SHP77 treated with DMSO at 0.1 percent for 48 hours (cell line): ENCODE measurements around the gene IFNL1.
"Not testable (repeated sequence)": the region's sequence is repeated elsewhere in the genome, so short reads cannot be mapped to it uniquely, and the experiment has no call there.

Source experiments
- DNase-seq: peaks from one replicate; lab custom pipeline; 2025; lab: John Stamatoyannopoulos, UW

IFNL1 gene

GRCh38 chr19:39332738-39333137 lies 36.5 kb downstream of the IFNL1 start:
- not testable (repeated sequence) for DNase-seq

- no peak for DNase-seq
Measured at GRCh38 chr19:39333507-39333906, 37.3 kb downstream of the IFNL1 start.

GRCh38 chr19:39334444-39334976 lies 38.3 kb downstream of the IFNL1 start:
- DNase-seq = no peak

- no peak for DNase-seq
Measured at GRCh38 chr19:39335168-39335548, 39.0 kb downstream of the IFNL1 start.

GRCh38 chr19:39336483-39336882 lies 40.3 kb downstream of the IFNL1 start:
- DNase-seq = no peak

GRCh38 chr19:39339674-39340073 lies 43.5 kb downstream of the IFNL1 start:
- no peak for DNase-seq

GRCh38 chr19:39340156-39340555 lies 43.9 kb downstream of the IFNL1 start:
- not testable (repeated sequence) for DNase-seq

- DNase-seq = no peak
Measured at GRCh38 chr19:39341129-39341718, 45.0 kb downstream of the IFNL1 start.

- DNase-seq = peak; percentile 100
Measured at GRCh38 chr19:39341719-39342604, 45.8 kb downstream of the IFNL1 start, which contains the start of gene SAMD4B. Gene SAMD4B, plus strand, starts transcription at chr19:39342421. Its CDS starts 14,473 bp downstream, at chr19:39356894.

GRCh38 chr19:39342647-39343305 lies 46.6 kb downstream of the IFNL1 start:
- no peak for DNase-seq

- DNase-seq = no peak
Measured at GRCh38 chr19:39345956-39346355, 49.7 kb downstream of the IFNL1 start.

GRCh38 chr19:39347332-39348164 lies 51.3 kb downstream of the IFNL1 start:
- DNase-seq = no peak
